Tibial nerve (tissue), 4 donors: ENCODE results near the gene CD58.
"Not testable (repeated sequence)": the region's sequence is repeated elsewhere in the genome, so short reads cannot be mapped to it uniquely, and the experiment has no call there.

ENCODE experiments used
- EP300 ChIP-seq, 2 donors: sonication (generic); formaldehyde crosslinking; IDR thresholded peaks; one replicate each; pipeline ENCODE4 v1.6.1; 2017; ENCODE audit warnings: antibody characterized with exemption in 2 of 2, mild to moderate bottlenecking in 1 of 2
- POLR2A ChIP-seq, 2 donors: fragments of 450-650 bp; IDR thresholded peaks; one replicate each; pipeline ENCODE4 v1.6.1; 2017; ENCODE audit warnings: antibody characterized with exemption in 2 of 2, mild to moderate bottlenecking in 2 of 2, moderate library complexity in 2 of 2
- TF ChIP-seq, protein P1 (sequence below), 5 experiments: fragments of 200-600 bp in 3 of 5; fragments of 450-650 bp in 2 of 5; sonication (generic) in 3 of 5; IDR thresholded peaks; one replicate each; pipeline ENCODE4 v1.5.1; 2016 to 2019; ENCODE audit warnings: antibody characterized with exemption in 5 of 5, mild to moderate bottlenecking in 3 of 5, moderate library complexity in 2 of 5

DNA sequence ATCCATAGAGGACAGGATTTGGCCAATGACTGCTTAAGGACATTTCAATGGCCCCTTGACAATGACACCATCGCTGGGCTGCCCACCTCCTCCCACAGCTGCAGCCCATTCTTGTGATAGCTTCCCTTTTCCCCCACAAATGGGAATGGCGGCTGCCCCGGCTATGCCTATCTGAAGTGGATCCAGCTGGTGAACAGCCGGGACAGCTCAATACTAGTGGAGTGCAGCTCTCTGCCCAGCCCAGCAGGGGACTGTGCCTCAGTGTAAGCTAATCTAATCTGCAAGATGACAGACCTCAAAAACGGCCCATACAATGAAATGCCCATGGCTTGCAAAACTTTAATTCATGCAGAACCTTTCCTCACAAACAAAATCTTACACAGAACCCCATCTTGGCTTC lies 47.0 kb upstream of the CD58 start:
- TF ChIP-seq, protein P1, sequence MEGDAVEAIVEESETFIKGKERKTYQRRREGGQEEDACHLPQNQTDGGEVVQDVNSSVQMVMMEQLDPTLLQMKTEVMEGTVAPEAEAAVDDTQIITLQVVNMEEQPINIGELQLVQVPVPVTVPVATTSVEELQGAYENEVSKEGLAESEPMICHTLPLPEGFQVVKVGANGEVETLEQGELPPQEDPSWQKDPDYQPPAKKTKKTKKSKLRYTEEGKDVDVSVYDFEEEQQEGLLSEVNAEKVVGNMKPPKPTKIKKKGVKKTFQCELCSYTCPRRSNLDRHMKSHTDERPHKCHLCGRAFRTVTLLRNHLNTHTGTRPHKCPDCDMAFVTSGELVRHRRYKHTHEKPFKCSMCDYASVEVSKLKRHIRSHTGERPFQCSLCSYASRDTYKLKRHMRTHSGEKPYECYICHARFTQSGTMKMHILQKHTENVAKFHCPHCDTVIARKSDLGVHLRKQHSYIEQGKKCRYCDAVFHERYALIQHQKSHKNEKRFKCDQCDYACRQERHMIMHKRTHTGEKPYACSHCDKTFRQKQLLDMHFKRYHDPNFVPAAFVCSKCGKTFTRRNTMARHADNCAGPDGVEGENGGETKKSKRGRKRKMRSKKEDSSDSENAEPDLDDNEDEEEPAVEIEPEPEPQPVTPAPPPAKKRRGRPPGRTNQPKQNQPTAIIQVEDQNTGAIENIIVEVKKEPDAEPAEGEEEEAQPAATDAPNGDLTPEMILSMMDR (IDR thresholded peaks at IDR 0.05), result not testable (repeated sequence)
- not testable (repeated sequence) for TF ChIP-seq POLR2A, EP300 (IDR thresholded peaks at IDR 0.05)
